ENCODE results near the gene CAND1.

Gene CAND1

DNA sequence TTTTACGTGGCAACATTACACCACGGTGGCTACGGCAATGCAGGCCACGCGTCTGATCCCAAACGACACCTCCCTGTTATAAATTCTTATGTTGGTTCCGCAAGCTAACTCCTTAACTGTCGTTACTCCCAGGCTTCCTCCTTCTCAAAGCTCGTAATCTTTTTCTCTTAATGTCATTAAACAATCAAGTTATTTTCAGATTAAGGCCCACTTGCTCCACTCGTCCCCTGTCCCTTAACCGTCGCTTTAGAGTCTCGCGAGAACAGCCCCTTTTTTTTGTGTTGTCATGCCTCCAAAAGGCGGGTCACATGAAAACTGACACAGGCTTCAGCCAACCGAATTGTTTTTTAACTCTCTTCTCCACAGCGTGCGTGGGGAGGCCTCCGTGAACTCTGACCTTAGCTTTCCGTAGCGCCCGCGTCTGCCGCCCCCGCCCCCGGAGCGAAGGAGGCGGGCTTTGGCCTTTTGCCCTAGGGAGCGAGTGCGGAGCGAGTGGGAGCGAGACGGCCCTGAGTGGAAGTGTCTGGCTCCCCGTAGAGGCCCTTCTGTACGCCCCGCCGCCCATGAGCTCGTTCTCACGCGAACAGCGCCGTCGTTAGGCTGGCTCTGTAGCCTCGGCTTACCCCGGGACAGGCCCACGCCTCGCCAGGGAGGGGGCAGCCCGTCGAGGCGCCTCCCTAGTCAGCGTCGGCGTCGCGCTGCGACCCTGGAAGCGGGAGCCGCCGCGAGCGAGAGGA, at the start of gene CAND1:
TSS of gene CAND1 (plus strand) at position 463 of the 737 bp plus-strand sequence. CDS start 360 bp downstream, outside the sequence.
- DNase-seq (ENCODE audit: low read depth) = peak; percentile 92

DNA sequence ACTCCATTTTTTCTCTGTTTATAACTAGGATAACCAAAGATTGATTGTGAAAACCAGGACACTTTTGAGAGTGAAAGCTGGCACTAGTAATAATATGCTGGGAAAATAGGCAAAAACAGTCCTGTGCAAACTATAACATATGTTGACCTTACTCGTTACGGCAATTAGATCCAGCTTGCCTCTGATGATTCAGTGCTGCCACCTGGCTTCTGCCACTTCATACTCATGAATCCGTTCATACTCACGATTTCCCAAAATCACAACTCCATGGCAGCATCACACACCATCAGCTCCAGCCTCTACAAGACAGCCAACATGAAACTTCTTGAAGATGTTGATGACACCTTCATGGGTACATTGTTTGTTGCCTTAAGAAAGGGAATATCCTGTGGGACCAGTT, 49.1 kb upstream of the CAND1 start:
- DNase-seq (ENCODE audit: low read depth) = no peak

DNA sequence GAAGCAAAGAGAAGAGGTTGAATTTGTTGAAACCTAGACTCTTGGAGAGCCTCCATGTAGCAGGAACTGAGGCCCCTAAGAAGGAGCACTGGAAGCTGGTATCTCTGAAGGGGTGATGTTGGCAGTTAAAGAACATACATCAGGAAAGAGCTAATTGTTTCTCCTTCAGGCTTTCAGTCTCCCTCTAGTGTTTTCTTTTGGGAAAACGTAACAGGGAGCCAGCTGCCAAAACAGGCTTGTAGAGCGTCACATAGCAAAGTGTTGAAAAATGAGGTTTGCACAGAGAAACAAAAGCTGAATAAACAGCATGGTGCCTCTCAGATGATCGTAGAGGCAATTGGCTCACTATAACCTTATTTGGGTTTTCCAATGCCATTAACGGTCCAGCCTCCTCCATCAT, 46.9 kb upstream of the CAND1 start:
- DNase-seq (ENCODE audit: low read depth) = no peak

DNA sequence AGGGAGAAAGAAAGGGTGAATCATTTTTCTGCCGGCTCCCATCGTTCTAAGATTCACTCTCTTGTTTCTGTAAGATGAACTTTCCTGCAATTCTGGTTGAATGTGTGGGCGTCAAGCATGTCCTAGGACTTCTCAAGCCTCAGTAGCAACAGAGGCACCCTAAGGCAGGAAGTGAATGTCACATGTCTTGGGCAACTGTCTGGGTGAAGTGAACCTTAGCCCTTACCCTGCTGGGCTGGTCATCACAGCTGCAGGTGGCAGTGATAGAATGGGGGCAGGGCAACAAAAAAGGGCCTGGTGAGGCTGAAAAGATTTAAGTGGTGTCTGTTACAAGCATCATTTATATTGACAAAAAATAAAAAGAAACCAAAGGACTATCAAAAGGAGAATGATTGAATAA, 45.9 kb upstream of the CAND1 start:
- no peak for DNase-seq (ENCODE audit: low read depth)

GRCh38 chr12:67237231-67237630, 31.9 kb upstream of the CAND1 start:
- no peak for DNase-seq (ENCODE audit: low read depth)

DNA sequence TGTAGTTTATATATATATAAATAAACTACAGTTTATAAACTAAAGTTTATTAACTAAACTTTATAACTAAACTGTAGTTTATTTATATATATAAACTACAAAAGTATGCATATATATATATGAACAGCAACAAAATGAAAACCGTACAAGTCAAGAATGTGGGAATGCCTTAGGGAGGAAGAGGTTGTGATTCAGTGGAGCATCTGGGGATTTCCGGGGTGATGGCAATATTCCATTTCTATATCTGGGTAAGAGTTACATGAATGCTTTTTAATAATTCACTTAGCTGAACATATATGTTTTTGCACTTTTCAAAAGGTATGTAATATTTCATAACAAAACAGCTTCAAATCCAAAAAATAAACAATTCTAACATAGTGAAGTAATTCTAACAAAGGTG, 30.1 kb upstream of the CAND1 start:
- no peak for DNase-seq (ENCODE audit: low read depth)

GRCh38 chr12:67241482-67241881, 27.7 kb upstream of the CAND1 start:
- no peak for DNase-seq (ENCODE audit: low read depth)

- DNase-seq (ENCODE audit: low read depth) = no peak
These were observed 25.9 kb upstream of the CAND1 start for GRCh38 chr12:67243260-67243659.

DNA sequence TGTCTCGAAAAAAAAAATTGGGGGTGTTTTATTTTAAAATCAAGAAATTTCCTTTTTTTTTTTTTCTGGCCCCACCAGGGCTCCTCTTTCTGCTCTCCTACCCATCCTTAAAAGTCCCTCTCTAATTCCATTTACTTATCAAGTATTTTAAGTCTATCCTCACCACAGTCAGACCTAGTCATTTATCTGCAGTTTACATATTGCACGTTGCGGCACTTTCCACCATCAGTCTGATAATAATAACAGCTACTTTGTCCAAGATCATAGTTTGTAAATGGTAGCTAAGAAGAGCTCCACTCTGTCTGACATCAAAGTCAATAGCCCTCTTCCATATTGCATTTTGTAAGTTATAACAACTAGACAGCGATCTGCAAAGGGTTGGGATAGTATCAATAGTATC, 23.6 kb upstream of the CAND1 start:
- no peak for DNase-seq (ENCODE audit: low read depth)

DNA sequence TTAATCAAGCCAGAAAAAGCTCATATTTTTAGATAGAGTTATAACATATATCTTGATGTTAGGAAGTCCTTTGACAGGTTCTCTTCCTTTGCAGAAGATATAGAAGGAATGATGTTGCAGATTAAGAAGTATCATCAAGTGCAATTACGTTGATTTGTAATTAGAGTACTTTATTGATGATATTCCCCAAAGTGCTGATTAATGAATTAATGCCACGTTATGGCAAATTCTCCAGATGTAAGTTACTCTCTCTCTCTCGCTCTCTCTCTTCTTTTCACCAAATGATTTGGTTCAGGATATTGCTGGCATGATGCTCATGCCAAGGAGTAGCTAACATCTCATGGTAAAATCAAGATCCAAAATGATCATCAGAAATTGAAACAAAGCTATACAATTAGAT, 18.1 kb upstream of the CAND1 start:
- no peak for DNase-seq (ENCODE audit: low read depth)

DNA sequence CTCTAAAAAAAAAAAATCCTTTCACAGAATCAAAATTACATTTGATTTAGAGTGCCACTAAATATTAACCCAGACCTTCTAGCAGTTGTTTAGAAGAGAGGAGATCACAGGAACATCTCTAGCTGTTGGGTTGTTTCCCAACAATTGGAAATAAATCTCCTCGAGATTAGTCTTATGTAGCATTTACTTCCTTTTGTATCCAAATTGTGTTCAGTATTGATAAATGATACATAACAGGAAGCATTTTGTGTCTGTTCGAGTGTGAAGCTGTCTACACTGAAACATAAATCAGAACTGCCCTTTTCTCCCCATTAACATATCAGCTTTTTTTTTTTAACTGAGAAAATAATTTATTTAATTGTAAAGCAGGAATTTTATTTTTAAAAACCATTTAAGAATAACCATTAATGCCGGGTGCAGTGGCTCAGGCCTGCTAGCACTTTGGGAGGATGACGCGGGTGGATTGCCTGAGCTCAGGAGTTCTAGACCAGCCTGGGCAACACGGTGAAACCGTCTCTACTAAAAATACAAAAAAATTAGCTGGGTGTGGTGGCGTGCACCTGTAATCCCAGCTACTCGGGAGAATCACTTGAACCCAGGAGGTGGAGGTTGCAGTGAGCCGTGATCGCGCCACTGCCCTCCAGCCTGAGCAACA, 14.7 kb upstream of the CAND1 start:
- no peak for DNase-seq (ENCODE audit: low read depth)

GRCh38 chr12:67256649-67257048, 12.5 kb upstream of the CAND1 start:
- no peak for DNase-seq (ENCODE audit: low read depth)

- DNase-seq (ENCODE audit: low read depth) = no peak
These were observed 5.7 kb upstream of the CAND1 start for GRCh38 chr12:67263471-67263870.

DNA sequence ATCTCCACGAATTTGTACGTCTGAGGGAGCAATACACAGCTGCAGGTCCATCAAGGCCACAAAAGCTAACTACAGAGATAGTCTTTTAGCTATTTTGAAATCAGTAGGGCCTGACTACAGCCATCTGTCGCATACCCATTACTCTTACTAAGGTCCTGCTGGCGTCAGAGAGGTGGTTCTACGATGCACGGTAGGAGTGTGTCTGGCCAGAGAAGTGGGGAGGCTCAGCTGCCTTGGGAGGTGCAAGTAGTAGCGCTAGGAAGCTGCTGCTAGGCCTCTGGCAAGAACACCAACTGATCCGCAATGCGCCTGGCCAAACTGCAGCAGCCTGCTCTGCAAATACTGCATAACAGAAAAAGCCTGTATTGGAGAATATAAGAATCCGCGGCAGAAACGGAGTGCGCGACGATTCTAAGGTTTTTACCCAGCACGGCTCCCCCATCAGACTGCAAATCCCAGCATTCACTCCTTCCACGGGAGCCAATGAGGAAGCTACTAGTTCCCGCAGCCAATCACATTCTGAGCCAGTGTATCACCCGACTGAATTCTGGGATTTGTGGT, 743 bp upstream of the CAND1 start:
- peak; percentile 87 for DNase-seq (ENCODE audit: low read depth)

DNA sequence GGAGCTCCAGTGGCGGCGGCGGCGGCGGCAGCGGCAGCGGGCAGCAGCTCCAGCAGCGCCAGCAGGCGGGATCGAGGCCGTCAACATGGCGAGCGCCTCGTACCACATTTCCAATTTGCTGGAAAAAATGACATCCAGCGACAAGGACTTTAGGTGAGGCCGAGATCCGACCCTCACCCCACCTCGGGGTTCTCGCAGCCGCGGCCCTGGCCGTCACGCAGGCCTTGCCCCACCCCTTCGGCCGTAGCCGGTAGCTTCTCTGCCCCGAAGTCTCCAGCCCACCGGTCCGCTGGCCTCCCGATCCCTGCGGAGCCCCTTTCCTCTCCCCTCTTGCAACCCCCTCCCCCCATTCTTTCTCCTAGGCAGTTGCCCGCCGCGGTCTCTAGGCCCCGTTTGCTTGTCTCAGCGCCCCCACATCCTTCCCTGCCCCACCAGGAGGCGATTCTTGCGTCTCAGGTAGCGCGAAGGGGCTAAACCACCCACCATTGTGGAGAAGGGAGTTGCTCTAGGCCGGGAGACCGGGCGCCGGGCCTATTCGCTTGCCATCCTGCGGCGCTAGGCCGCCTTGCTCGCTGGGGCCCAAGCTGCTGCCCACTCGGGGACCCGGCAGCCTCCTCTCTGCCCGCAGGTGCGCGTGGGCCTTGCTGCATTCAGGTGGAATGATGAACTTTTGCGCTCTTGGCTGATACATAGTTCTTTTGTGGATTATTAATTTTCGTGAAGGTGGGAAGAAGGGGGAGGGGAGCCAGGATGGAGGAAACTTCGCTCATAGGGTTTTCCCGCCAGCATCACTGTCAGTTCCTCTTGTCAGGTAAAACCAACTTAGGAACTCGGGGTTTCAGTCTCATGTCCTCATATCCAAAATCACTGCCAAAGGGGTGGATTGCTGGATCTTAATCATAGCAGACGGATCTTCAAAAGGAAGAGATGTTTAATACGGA, 745 bp downstream of the CAND1 start:
- DNase-seq (ENCODE audit: low read depth) = no peak

DNA sequence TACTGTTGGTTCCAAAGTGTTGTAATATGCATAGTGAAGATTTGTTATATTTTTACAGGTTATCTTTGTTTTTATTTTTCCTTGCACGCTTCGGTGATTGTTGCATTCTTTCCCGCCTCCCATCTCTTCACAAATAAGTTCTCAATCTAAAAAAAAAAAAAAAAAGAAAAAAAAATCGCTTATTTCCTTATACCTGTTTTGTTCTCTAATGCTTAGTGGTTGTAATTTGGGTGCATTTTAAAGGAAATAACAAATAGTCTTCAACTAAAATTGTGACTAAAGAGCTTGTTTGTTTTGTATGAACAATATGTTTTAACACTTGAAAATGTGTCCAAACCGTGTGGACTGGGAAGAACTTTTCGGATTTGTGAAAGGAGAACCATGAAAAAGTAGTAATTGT, 1.5 kb downstream of the CAND1 start:
- DNase-seq (ENCODE audit: low read depth) = no peak

- no peak for DNase-seq (ENCODE audit: low read depth)
These were observed 2.8 kb downstream of the CAND1 start for GRCh38 chr12:67271976-67272375.

- no peak for DNase-seq (ENCODE audit: low read depth)
These were observed 5.0 kb downstream of the CAND1 start for GRCh38 chr12:67274186-67274585.

- no peak for DNase-seq (ENCODE audit: low read depth)
These were observed 6.3 kb downstream of the CAND1 start for GRCh38 chr12:67275380-67275913.

DNA sequence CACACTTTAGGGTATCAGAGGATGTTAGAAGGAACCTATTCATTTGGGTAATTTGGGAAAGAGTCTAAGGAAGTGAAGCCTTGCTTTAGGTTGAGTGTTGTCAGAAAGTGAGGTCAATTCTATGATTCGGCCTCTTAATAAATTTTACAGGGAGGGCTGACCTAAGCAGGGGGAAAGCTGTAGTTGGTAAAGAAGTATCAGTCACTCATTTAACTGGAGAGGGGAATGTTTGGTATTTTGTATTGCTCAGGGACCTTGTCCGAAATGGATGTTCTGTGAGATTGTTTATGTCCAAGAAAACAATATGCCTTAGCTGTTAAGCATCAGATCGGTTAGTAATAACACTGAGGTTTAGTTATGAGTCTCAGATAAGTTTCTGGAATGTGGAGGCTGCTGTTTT, 7.3 kb downstream of the CAND1 start:
- no peak for DNase-seq (ENCODE audit: low read depth)

GRCh38 chr12:67279637-67280036, 10.5 kb downstream of the CAND1 start:
- DNase-seq (ENCODE audit: low read depth) = no peak

- DNase-seq (ENCODE audit: low read depth) = no peak
These were observed 10.9 kb downstream of the CAND1 start for GRCh38 chr12:67280088-67280487.

All from CMK (cell line).